H1 (cell line): ENCODE results near the gene TMC4. TPM values are rescaled to one million over a fixed set of nuclear protein-coding genes. Genes with fewer than 3 reads are reported as not detected.

ENCODE experiments used
- CTCF ChIA-PET: fragments of 300-600 bp; sonication (Branson Sonifier 250); formaldehyde crosslinking; loops from one replicate; lab custom pipeline; 2021; ENCODE audit not compliant: partially characterized antibody; lab: Charles Lee
- POLR2A ChIA-PET: fragments of 300-600 bp; sonication (Branson Sonifier 250); formaldehyde crosslinking; loops from one replicate; lab custom pipeline; 2021; ENCODE audit warnings: inconsistent platforms; ENCODE audit not compliant: partially characterized antibody; lab: Charles Lee
- DNase-seq, 2 experiments: peaks; one replicate each; pipeline versions ENCODE4 v3.0.0 to v3.0.0-alpha.2; 2010 to 2022; ENCODE audit warnings: low spot score in 2 of 2, low read depth in 1 of 2, mixed read lengths in 1 of 2
- FAIRE-seq: peaks from 2 replicates; lab custom pipeline; 2011; peaks lifted over from hg19 to GRCh38; lab: Jason Lieb, UNC
- H2AFZ ChIP-seq: 2 replicates; pipeline ENCODE4 v1.8.1; 2012; ENCODE audit warnings: low read length, inconsistent platforms
- H2AK5ac ChIP-seq: 2 replicates; pipeline ENCODE4 v1.6.1; 2013; ENCODE audit warnings: low read depth, low read length
- H2BK120ac ChIP-seq: replicated peaks from 2 replicates; pipeline ENCODE3; 2013; ENCODE audit warnings: low read depth, low read length, inconsistent platforms
- H2BK12ac ChIP-seq: 2 replicates; pipeline ENCODE4 v1.6.1; 2013; ENCODE audit warnings: low read depth, low read length
- H2BK15ac ChIP-seq: 2 replicates; pipeline ENCODE4 v1.6.1; 2013; ENCODE audit warnings: low read length
- H2BK20ac ChIP-seq: 2 replicates; pipeline ENCODE4 v1.6.1; 2013; ENCODE audit warnings: low read length
- H2BK5ac ChIP-seq: 2 replicates; pipeline ENCODE4 v1.6.1; 2013; ENCODE audit warnings: low read depth, low read length
- H3K14ac ChIP-seq: 2 replicates; pipeline ENCODE4 v1.6.1; 2013; ENCODE audit warnings: inconsistent platforms; ENCODE audit not compliant: insufficient read length
- H3K18ac ChIP-seq: 2 replicates; pipeline ENCODE4 v1.6.1; 2013; ENCODE audit warnings: low read length; ENCODE audit errors: extremely low read depth
- H3K23ac ChIP-seq: 2 replicates; pipeline ENCODE4 v1.6.1; 2013; ENCODE audit warnings: inconsistent platforms; ENCODE audit not compliant: insufficient read length
- H3K23me2 ChIP-seq: 2 replicates; pipeline ENCODE4 v1.6.1; 2013; ENCODE audit warnings: low read depth, low read length
- H3K27ac ChIP-seq: 2 replicates; pipeline ENCODE4 v1.6.1; 2011; ENCODE audit warnings: low read depth, low read length, inconsistent platforms
- H3K27me3 ChIP-seq, 4 experiments: replicated peaks in 1 of 4; 1 replicate in 1 of 4; 2 replicates in 3 of 4; pipeline versions ENCODE4 v1.6.1 to v1.8.1; 2011 to 2013; ENCODE audit warnings: low read length in 3 of 4, mild to moderate bottlenecking in 3 of 4, inconsistent platforms in 2 of 4, mixed read lengths in 2 of 4, moderate library complexity in 1 of 4; ENCODE audit not compliant: control insufficient read depth in 3 of 4, insufficient read depth in 3 of 4; ENCODE audit errors: extremely low read depth in 1 of 4
- H3K36me3 ChIP-seq, 4 experiments: 2 replicates each; pipeline versions ENCODE4 v1.6.1 to v1.8.1; 2011 to 2013; ENCODE audit warnings: mild to moderate bottlenecking in 4 of 4, low read length in 3 of 4, moderate library complexity in 2 of 4, control low read depth in 1 of 4, inconsistent platforms in 1 of 4; ENCODE audit not compliant: insufficient read depth in 4 of 4, control insufficient read depth in 2 of 4
- H3K4ac ChIP-seq: replicated peaks from 2 replicates; pipeline ENCODE3; 2013; ENCODE audit warnings: low read length, low read depth, mixed read lengths, inconsistent platforms; ENCODE audit not compliant: insufficient read length
- H3K4me1 ChIP-seq, 4 experiments: replicated peaks in 1 of 4; 1 replicate in 1 of 4; 2 replicates in 3 of 4; pipeline versions ENCODE4 v1.6.1 to v1.8.1; 2011 to 2013; ENCODE audit warnings: low read length in 3 of 4, inconsistent platforms in 2 of 4, mixed read lengths in 1 of 4; ENCODE audit not compliant: insufficient read depth in 4 of 4, control insufficient read depth in 3 of 4
- H3K4me2 ChIP-seq, 2 experiments: 2 replicates each; pipeline versions ENCODE4 v1.6.1 to v1.8.1; 2011 to 2013; ENCODE audit warnings: low read depth in 2 of 2, low read length in 2 of 2, control low read depth in 1 of 2, inconsistent platforms in 1 of 2, mild to moderate bottlenecking in 1 of 2; ENCODE audit not compliant: insufficient read depth in 1 of 2
- H3K4me3 ChIP-seq, 4 experiments: fragments of 200-600, 300-600 bp in 1 of 4; sonication (generic), shearing (Covaris generic), sonication (Bioruptor Twin) in 1 of 4; 2 replicates each; pipeline versions ENCODE4 v1.5.1 to v1.8.1; 2011 to 2016; ENCODE audit warnings: low read length in 4 of 4, low read depth in 3 of 4, control low read depth in 2 of 4, inconsistent platforms in 2 of 4, mild to moderate bottlenecking in 2 of 4, mixed read lengths in 1 of 4, moderate library complexity in 1 of 4; ENCODE audit not compliant: insufficient read depth in 2 of 4; ENCODE audit errors: extremely low read depth in 1 of 4
- H3K56ac ChIP-seq: replicated peaks from 2 replicates; pipeline ENCODE3; 2013; ENCODE audit warnings: low read depth, mild to moderate bottlenecking, mixed read lengths, low read length, inconsistent platforms; ENCODE audit not compliant: insufficient read length
- H3K79me1 ChIP-seq: 2 replicates; pipeline ENCODE4 v1.6.1; 2013; ENCODE audit warnings: low read depth, low read length, control low read depth
- H3K79me2 ChIP-seq, 2 experiments: 2 replicates each; pipeline versions ENCODE4 v1.6.1 to v1.8.1; 2012 to 2013; ENCODE audit warnings: low read length in 2 of 2, mild to moderate bottlenecking in 2 of 2, inconsistent platforms in 1 of 2; ENCODE audit not compliant: insufficient read depth in 2 of 2, control insufficient read depth in 1 of 2
- H3K9ac ChIP-seq, 4 experiments: replicated peaks in 1 of 4; 1 replicate in 1 of 4; 2 replicates in 3 of 4; pipeline versions ENCODE4 v1.6.1 to v1.8.1; 2011 to 2013; ENCODE audit warnings: low read depth in 3 of 4, low read length in 3 of 4, control low read depth in 2 of 4, mild to moderate bottlenecking in 2 of 4, moderate library complexity in 2 of 4, inconsistent platforms in 1 of 4; ENCODE audit errors: extremely low read depth in 1 of 4
- H3K9me3 ChIP-seq, 2 experiments: 2 replicates each; pipeline versions ENCODE4 v1.6.1 to v1.8.1; 2012 to 2013; ENCODE audit warnings: mild to moderate bottlenecking in 2 of 2, moderate library complexity in 2 of 2, control low read depth in 1 of 2, inconsistent platforms in 1 of 2, low read depth in 1 of 2, low read length in 1 of 2, mixed read lengths in 1 of 2; ENCODE audit not compliant: insufficient read depth in 2 of 2
- H4K20me1 ChIP-seq, 2 experiments: replicated peaks in 1 of 2; 2 replicates each; pipeline versions ENCODE3 to v1.8.1; 2011 to 2013; ENCODE audit warnings: inconsistent platforms in 2 of 2, low read length in 2 of 2, mild to moderate bottlenecking in 1 of 2; ENCODE audit not compliant: insufficient read depth in 2 of 2, control insufficient read depth in 1 of 2
- H4K5ac ChIP-seq: 2 replicates; pipeline ENCODE4 v1.6.1; 2013; ENCODE audit warnings: low read length, low read depth, mixed read lengths, inconsistent platforms; ENCODE audit not compliant: insufficient read length
- H4K8ac ChIP-seq: 2 replicates; pipeline ENCODE4 v1.8.0; 2013; ENCODE audit warnings: mild to moderate bottlenecking, moderate library complexity, low read length, inconsistent platforms; ENCODE audit not compliant: insufficient read depth; ENCODE audit errors: extremely low read depth
- H4K91ac ChIP-seq: replicated peaks from 2 replicates; pipeline ENCODE3; 2013; ENCODE audit warnings: low read length, mixed read lengths, inconsistent platforms; ENCODE audit not compliant: insufficient read length
- CBX8 ChIP-seq: fragments of 300-800, 300-1000 bp; sonication (generic); IDR thresholded peaks from 2 replicates; pipeline ENCODE4 v1.7.1; 2016; ENCODE audit warnings: low read depth, low read length, borderline replicate concordance
- CHD2 ChIP-seq: IDR thresholded peaks from 2 replicates; pipeline ENCODE4 v1.6.1; 2012; ENCODE audit warnings: low read length, improper control_type of control experiment
- GTF2F1 ChIP-seq: IDR thresholded peaks from 2 replicates; pipeline ENCODE4 v1.6.1; 2012; ENCODE audit warnings: low read depth, low read length, improper control_type of control experiment, borderline replicate concordance
- HDAC6 ChIP-seq: IDR thresholded peaks from one replicate; pipeline ENCODE4 v1.7.1; 2012; ENCODE audit warnings: low read depth, mild to moderate bottlenecking, inconsistent platforms, low read length, moderate library complexity
- JUN ChIP-seq: IDR thresholded peaks from 2 replicates; pipeline ENCODE4 v1.6.1; 2011; ENCODE audit warnings: low read depth, mild to moderate bottlenecking, improper control_type of control experiment, low read length
- MAX ChIP-seq: IDR thresholded peaks from 2 replicates; pipeline ENCODE4 v1.6.1; 2012; ENCODE audit warnings: inconsistent platforms
- POU5F1 ChIP-seq: IDR thresholded peaks from 2 replicates; pipeline ENCODE4 v1.6.1; 2011; ENCODE audit warnings: low read depth, mild to moderate bottlenecking, low read length, moderate library complexity
- SP4 ChIP-seq: IDR thresholded peaks from 2 replicates; pipeline ENCODE4 v1.6.1; 2012; ENCODE audit warnings: low read length, inconsistent platforms
- SRF ChIP-seq: IDR thresholded peaks from 2 replicates; pipeline ENCODE4 v1.6.1; 2011; ENCODE audit warnings: mild to moderate bottlenecking, low read depth, low read length, moderate library complexity
- TBP ChIP-seq: IDR thresholded peaks from 2 replicates; pipeline ENCODE4 v1.6.1; 2011; ENCODE audit warnings: low read depth, low read length, improper control_type of control experiment
- TCF12 ChIP-seq: IDR thresholded peaks from 2 replicates; pipeline ENCODE4 v1.6.1; 2011; ENCODE audit warnings: low read depth, mild to moderate bottlenecking, low read length
- WGBS, 2 experiments: shearing (Covaris generic) in 1 of 2; methylation state at CpG; one replicate each; pipeline versions ENCODE4 v1.1.6 to v1.1.7; 2013 to 2015; ENCODE audit warnings: low lambda C conversion rate in 2 of 2, mixed read lengths in 2 of 2, inconsistent platforms in 1 of 2, low coverage in 1 of 2, missing lambda C conversion rate in 1 of 2; ENCODE audit not compliant: insufficient replicate concordance in 2 of 2, insufficient coverage in 1 of 2, insufficient read length in 1 of 2; ENCODE audit errors: extremely low coverage in 1 of 2, missing lambda C conversion rate in 1 of 2; 5-methylcytosine and 5-hydroxymethylcytosine counted together
- polyA plus RNA-seq, 7 experiments: library from polyadenylated mRNA; depleted of rRNA in 3 of 7; stranded (reverse) in 5 of 7; unstranded in 2 of 7; fragments of >200 nt in 5 of 7; fragments of 200-250 nt in 2 of 7; gene quantifications; 1 replicate in 5 of 7; 2 replicates in 1 of 7; 4 replicates in 1 of 7; pipeline versions ENCODE4 v1.2.1 to v1.2.3, GENCODE V29; 2011 to 2013; ENCODE audit warnings: missing spikeins in 2 of 7, mixed read lengths in 2 of 7
- total RNA-seq: library from RNA; stranded (reverse); fragmentation: NEBNext Ultra II Directional; extraction: Animal tissue kit (Norgen Biotek cat#: 25700); gene quantifications from 2 replicates; pipeline ENCODE4 v1.2.1, GENCODE V29; 2021
- TF ChIP-seq, protein P1 (sequence below): IDR thresholded peaks from 2 replicates; pipeline ENCODE4 v1.6.1; 2011; ENCODE audit warnings: low read depth, mild to moderate bottlenecking, low read length; ENCODE audit not compliant: insufficient read depth

Gene TMC4
- total and polyA plus RNA-seq, 2 of the 8 experiments (the other 6 are each of a cell fraction or from before 2014, with no cell fraction given): 5.5 to 6.3 TPM

DNA sequence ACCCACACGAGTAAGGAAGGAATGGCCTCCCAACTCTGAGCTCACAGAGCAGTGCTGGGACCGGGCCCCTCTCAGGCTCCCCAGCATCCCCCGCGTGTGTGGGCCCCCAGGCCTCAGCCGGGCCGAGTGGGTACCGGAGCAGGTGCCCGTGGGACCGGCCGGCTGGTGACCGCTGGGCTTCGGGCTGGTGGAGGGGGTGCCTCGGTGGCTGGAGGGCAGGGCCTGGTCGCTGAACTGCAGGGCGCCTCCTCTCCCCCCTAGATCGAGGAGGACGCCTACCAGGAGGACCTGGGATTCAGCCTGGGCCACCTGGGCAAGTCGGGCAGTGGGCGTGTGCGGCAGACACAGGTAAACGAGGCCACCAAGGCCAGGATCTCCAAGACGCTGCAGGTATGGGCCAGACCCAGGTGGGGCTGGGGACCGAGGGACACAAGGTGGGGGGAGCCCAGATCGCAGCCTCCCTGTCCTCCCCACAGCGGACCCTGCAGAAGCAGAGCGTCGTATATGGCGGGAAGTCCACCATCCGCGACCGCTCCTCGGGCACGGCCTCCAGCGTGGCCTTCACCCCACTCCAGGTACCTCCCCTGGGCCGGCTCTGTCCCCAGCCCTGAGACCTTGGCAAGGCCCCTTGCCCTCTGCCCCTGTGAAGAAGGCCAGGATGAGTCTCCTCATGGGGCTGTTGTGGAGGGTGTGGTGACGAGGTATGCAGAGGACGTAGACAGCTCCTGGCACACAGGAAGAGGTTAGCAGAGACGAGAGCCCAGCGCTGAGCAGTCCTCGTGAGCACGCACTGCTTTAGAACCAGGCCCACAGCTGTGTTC lies 44.0 kb downstream of the TMC4 start:
- H4K91ac ChIP-seq: no peak overlapping the region
- no peaks in the 10 kb centered on the region for H3K4me1 ChIP-seq
- no peak overlapping the region for H2BK12ac ChIP-seq
- H3K18ac ChIP-seq: no peak overlapping the region
- no peak overlapping the region for H3K14ac ChIP-seq
- H3K9ac ChIP-seq: no peak overlapping the region
- H3K4me3 ChIP-seq: no peak overlapping the region
- no peak overlapping the region for H2BK20ac ChIP-seq
- no peaks in the 10 kb centered on the region for H3K79me2 ChIP-seq
- H4K5ac ChIP-seq: no peak overlapping the region
- H4K20me1 ChIP-seq: peaks cover 0 to 7% of the 10 kb centered on the region in 2 experiments
- H3K79me1 ChIP-seq: no peaks in the 10 kb centered on the region
- H3K36me3 ChIP-seq: peaks cover 17 to 70% (median 33%) of the 10 kb centered on the region in 4 experiments
- POLR2A ChIA-PET: interaction anchor here (0.6 to 1.6 kb wide), 5 partner anchors 7 to 13 kb away, joined by 3 to 8 read pairs (median 4); partner anchors contain the start of genes CNOT3, PRPF31 and TFPT
- no peak overlapping the region for H3K23ac ChIP-seq
- H3K4me2 ChIP-seq: no peak overlapping the region
- WGBS, 2 experiments: 94% methylated on average over 27 of the region's 41 CpGs; no CpG with 5 or more reads in 1 of the 2 experiments
- no peak overlapping the region; the same call in 1 of the 2 replicates for H4K8ac ChIP-seq
- DNase-seq (no peak), FAIRE-seq (no peak)
- no peak overlapping the region for H2BK120ac ChIP-seq
- no peaks in the 10 kb centered on the region for H3K27me3 ChIP-seq
- H2AFZ ChIP-seq: no peak overlapping the region
- CTCF ChIA-PET: interaction anchor here (0.9 kb wide), 1 partner anchor 14 kb away, joined by 3 read pairs; no protein-coding TSS in a partner anchor
- no peak overlapping the region for H3K4ac ChIP-seq
- no peak overlapping the region for H3K27ac ChIP-seq
- no peak overlapping the region for H2BK15ac ChIP-seq
- peaks cover 3% of the 10 kb centered on the region; the same call in 1 of the 2 replicates for H3K23me2 ChIP-seq
- H3K9me3 ChIP-seq: peaks cover 3 to 10% of the 10 kb centered on the region in 2 experiments; a peak in 3 of 4 replicates
- H2AK5ac ChIP-seq: no peak overlapping the region
- no peak overlapping the region for H2BK5ac ChIP-seq
- H3K56ac ChIP-seq: no peak overlapping the region
- no peak for TF ChIP-seq MAX
- TF ChIP-seq CHD2: no peak
- TF ChIP-seq GTF2F1: no peak
- no peak for TF ChIP-seq TCF12
- no peak for TF ChIP-seq HDAC6
- TF ChIP-seq JUN: no peak
- TF ChIP-seq POU5F1: no peak
- TF ChIP-seq TBP: no peak
- no peak for TF ChIP-seq CBX8
- TF ChIP-seq SRF: no peak
- TF ChIP-seq SP4: no peak
- TF ChIP-seq, protein P1, sequence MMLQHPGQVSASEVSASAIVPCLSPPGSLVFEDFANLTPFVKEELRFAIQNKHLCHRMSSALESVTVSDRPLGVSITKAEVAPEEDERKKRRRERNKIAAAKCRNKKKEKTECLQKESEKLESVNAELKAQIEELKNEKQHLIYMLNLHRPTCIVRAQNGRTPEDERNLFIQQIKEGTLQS: no peak
